Measurements from ENCODE around the gene SUMO3.

DNA sequence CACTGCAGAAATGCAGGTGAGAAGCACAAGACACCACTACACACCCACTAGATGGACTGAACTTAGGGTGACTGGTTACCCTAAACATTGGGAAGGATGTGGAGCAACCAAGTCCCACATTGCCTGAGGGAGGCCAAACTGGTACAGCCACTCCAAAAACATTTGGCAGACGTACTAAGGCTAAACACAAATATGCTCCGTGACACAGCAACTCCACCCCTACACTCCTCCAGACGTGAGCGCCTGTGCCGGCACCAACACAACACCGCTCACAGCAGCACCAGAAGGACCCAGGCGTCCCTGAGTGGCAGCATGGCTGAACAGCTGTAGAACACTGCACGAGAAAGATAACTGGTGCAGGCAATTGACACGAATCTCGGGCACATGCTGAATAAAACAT lies 40.9 kb upstream of the SUMO3 start:
- no peak for TF ChIP-seq POLR2A (IDR thresholded peaks at IDR 0.05)
- TF ChIP-seq, protein P1, sequence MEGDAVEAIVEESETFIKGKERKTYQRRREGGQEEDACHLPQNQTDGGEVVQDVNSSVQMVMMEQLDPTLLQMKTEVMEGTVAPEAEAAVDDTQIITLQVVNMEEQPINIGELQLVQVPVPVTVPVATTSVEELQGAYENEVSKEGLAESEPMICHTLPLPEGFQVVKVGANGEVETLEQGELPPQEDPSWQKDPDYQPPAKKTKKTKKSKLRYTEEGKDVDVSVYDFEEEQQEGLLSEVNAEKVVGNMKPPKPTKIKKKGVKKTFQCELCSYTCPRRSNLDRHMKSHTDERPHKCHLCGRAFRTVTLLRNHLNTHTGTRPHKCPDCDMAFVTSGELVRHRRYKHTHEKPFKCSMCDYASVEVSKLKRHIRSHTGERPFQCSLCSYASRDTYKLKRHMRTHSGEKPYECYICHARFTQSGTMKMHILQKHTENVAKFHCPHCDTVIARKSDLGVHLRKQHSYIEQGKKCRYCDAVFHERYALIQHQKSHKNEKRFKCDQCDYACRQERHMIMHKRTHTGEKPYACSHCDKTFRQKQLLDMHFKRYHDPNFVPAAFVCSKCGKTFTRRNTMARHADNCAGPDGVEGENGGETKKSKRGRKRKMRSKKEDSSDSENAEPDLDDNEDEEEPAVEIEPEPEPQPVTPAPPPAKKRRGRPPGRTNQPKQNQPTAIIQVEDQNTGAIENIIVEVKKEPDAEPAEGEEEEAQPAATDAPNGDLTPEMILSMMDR (IDR thresholded peaks at IDR 0.05): no peak
